NB4 (cell line): Measurements from ENCODE around the gene NREP.

Experiments used
- CTCF ChIP-seq: IDR thresholded peaks from one replicate; pipeline ENCODE4 v1.5.1; 2012; ENCODE audit warnings: low read depth, low read length
- MYC ChIP-seq: IDR thresholded peaks from 2 replicates; pipeline ENCODE4 v1.6.1; 2011; ENCODE audit warnings: low read depth, low read length

GRCh38 chr5:111762895-111763294 is 5.9 kb upstream of the NREP start:
- TF ChIP-seq CTCF = no peak
- TF ChIP-seq MYC = no peak
